Neuronal stem cell (in vitro differentiated cells): ENCODE data around the gene TBXA2R.

Experiments
- DNase-seq: peaks from one replicate; pipeline ENCODE4 v3.0.0-alpha.2; 2013; ENCODE audit warnings: low spot score
- H2AFZ ChIP-seq: one replicate; pipeline ENCODE4 v1.6.1; 2013; ENCODE audit warnings: mild to moderate bottlenecking, low read length, inconsistent platforms
- H2AK5ac ChIP-seq: 2 replicates; pipeline ENCODE4 v1.6.1; 2013; ENCODE audit warnings: low read depth, mild to moderate bottlenecking, inconsistent platforms, low read length, moderate library complexity, mixed read lengths
- H2BK120ac ChIP-seq: 2 replicates; pipeline ENCODE4 v1.6.1; 2013; ENCODE audit warnings: low read depth, mild to moderate bottlenecking, inconsistent platforms, low read length, moderate library complexity, mixed read lengths
- H2BK12ac ChIP-seq: one replicate; pipeline ENCODE4 v1.6.1; 2013; ENCODE audit warnings: low read length, inconsistent platforms
- H2BK15ac ChIP-seq: 2 replicates; pipeline ENCODE4 v1.6.1; 2013; ENCODE audit warnings: mild to moderate bottlenecking, low read length, inconsistent platforms, mixed read lengths
- H2BK5ac ChIP-seq: one replicate; pipeline ENCODE4 v1.6.1; 2013; ENCODE audit warnings: inconsistent platforms, mild to moderate bottlenecking, low read length, moderate library complexity
- H3K14ac ChIP-seq: one replicate; pipeline ENCODE4 v1.6.1; 2013; ENCODE audit warnings: low read length, inconsistent platforms
- H3K18ac ChIP-seq: 2 replicates; pipeline ENCODE4 v1.6.1; 2013; ENCODE audit warnings: low read length, inconsistent platforms
- H3K23ac ChIP-seq: 2 replicates; pipeline ENCODE4 v1.6.1; 2013; ENCODE audit warnings: low read depth, mild to moderate bottlenecking, mixed read lengths, low read length, inconsistent platforms; ENCODE audit not compliant: poor library complexity
- H3K27ac ChIP-seq: replicated peaks from 3 replicates; pipeline ENCODE4 v1.5.1; 2013; ENCODE audit warnings: low read length, inconsistent platforms
- H3K27me3 ChIP-seq, 3 experiments: 2 replicates each; pipeline ENCODE4 v1.6.1; 2013; ENCODE audit warnings: low read length in 3 of 3, mild to moderate bottlenecking in 2 of 3, inconsistent platforms in 1 of 3, low read depth in 1 of 3, mixed read lengths in 1 of 3, moderate library complexity in 1 of 3; ENCODE audit not compliant: control insufficient read depth in 3 of 3, insufficient read depth in 3 of 3
- H3K36me3 ChIP-seq, 2 donors: replicated peaks in 1 of 2; 2 replicates each; pipeline ENCODE4 v1.6.1; 2013; ENCODE audit warnings: low read length in 2 of 2; ENCODE audit not compliant: control insufficient read depth in 2 of 2, insufficient read depth in 2 of 2
- H3K4ac ChIP-seq: 2 replicates; pipeline ENCODE4 v1.6.1; 2013; ENCODE audit warnings: inconsistent platforms, mild to moderate bottlenecking, low read length, moderate library complexity
- H3K4me1 ChIP-seq, 2 donors: 1 replicate in 1 of 2; 2 replicates in 1 of 2; pipeline ENCODE4 v1.6.1; 2013; ENCODE audit warnings: low read length in 2 of 2, low read depth in 1 of 2; ENCODE audit not compliant: control insufficient read depth in 2 of 2, insufficient read depth in 1 of 2
- H3K4me2 ChIP-seq: one replicate; pipeline ENCODE4 v1.6.1; 2013; ENCODE audit warnings: mild to moderate bottlenecking, low read length, inconsistent platforms; ENCODE audit not compliant: insufficient read depth, poor library complexity, severe bottlenecking
- H3K4me3 ChIP-seq, 2 donors: 2 replicates each; pipeline ENCODE4 v1.5.1; 2013; ENCODE audit warnings: low read length in 2 of 2, mild to moderate bottlenecking in 2 of 2, inconsistent platforms in 1 of 2, moderate library complexity in 1 of 2
- H3K79me1 ChIP-seq: one replicate; pipeline ENCODE4 v1.6.1; 2013; ENCODE audit warnings: low read depth, mild to moderate bottlenecking, inconsistent platforms, low read length, moderate library complexity
- H3K9ac ChIP-seq: one replicate; pipeline ENCODE4 v1.6.1; 2013; ENCODE audit warnings: mild to moderate bottlenecking, low read depth, low read length, inconsistent platforms; ENCODE audit not compliant: poor library complexity
- H3K9me3 ChIP-seq, 2 donors: replicated peaks in 1 of 2; 2 replicates each; pipeline versions ENCODE3 to v1.6.1; 2013; ENCODE audit warnings: low read length in 2 of 2, mild to moderate bottlenecking in 2 of 2, inconsistent platforms in 1 of 2, low read depth in 1 of 2, mixed read lengths in 1 of 2, moderate library complexity in 1 of 2; ENCODE audit not compliant: control insufficient read depth in 2 of 2, insufficient read depth in 1 of 2
- H4K8ac ChIP-seq: one replicate; pipeline ENCODE4 v1.6.1; 2013; ENCODE audit warnings: low read depth, mild to moderate bottlenecking, inconsistent platforms, low read length, moderate library complexity
- H4K91ac ChIP-seq: one replicate; pipeline ENCODE4 v1.6.1; 2013; ENCODE audit warnings: low read length, low read depth, mild to moderate bottlenecking, inconsistent platforms; ENCODE audit not compliant: poor library complexity
- WGBS, 2 donors: extraction: QIAGEN DNeasy Blood & Tissue Kit; methylation state at CpG; one replicate each; pipeline ENCODE4 v1.1.7; 2013; ENCODE audit warnings: missing lambda C conversion rate in 2 of 2, mixed read lengths in 1 of 2; ENCODE audit not compliant: insufficient read length in 2 of 2, insufficient replicate concordance in 1 of 2; ENCODE audit errors: extremely low coverage in 2 of 2; 5-methylcytosine and 5-hydroxymethylcytosine counted together

Gene TBXA2R

GRCh38 chr19:3620817-3621547 is 14.3 kb upstream of the TBXA2R start:
- H3K18ac ChIP-seq = no peak overlapping the region
- no peak overlapping the region for H4K8ac ChIP-seq
- no peak overlapping the region for H2AK5ac ChIP-seq
- no CpG with 5 or more reads among the region's 24 CpGs for WGBS, 2 donors
- no peak overlapping the region for H3K23ac ChIP-seq
- H3K27ac ChIP-seq = no peak overlapping the region
- H3K79me1 ChIP-seq = peaks cover 14% of the 10 kb centered on the region
- no peak overlapping the region for H2BK5ac ChIP-seq
- no peak overlapping the region for H3K4me3 ChIP-seq
- no peaks in the 10 kb centered on the region for H3K9me3 ChIP-seq
- no peak overlapping the region for H2BK15ac ChIP-seq
- H2BK120ac ChIP-seq = no peak overlapping the region
- no peak overlapping the region for H4K91ac ChIP-seq
- H3K14ac ChIP-seq = no peak overlapping the region
- DNase-seq = no peak
- H3K4ac ChIP-seq = no peak overlapping the region
- peaks cover 0 to 48% of the 10 kb centered on the region in 2 donors for H3K36me3 ChIP-seq
- H3K27me3 ChIP-seq = no peaks in the 10 kb centered on the region
- H3K4me1 ChIP-seq = peaks cover 2 to 5% of the 10 kb centered on the region in 2 donors
- no peak overlapping the region for H2AFZ ChIP-seq
- no peak overlapping the region for H3K4me2 ChIP-seq
- H3K9ac ChIP-seq = no peak overlapping the region
- no peak overlapping the region for H2BK12ac ChIP-seq

- Histone ChIP-seq H3K79me1 (peaks cover 8% of the 10 kb centered on the region), H3K18ac (no peak overlapping the region), H3K27ac (no peak overlapping the region), H3K9me3 (no peaks in the 10 kb centered on the region), H3K27me3 (no peaks in the 10 kb centered on the region), H3K4me1 (no peaks in the 10 kb centered on the region), H4K91ac (no peak overlapping the region), H2AFZ (no peak overlapping the region), H3K14ac (no peak overlapping the region), H4K8ac (no peak overlapping the region), H2BK15ac (no peak overlapping the region), H3K4ac (no peak overlapping the region), H2BK120ac (no peak overlapping the region), H2AK5ac (no peak overlapping the region), H3K4me2 (no peak overlapping the region), H2BK5ac (no peak overlapping the region), H3K23ac (no peak overlapping the region), H3K4me3 (no peak overlapping the region), H3K36me3 (peaks cover 3 to 51% of the 10 kb centered on the region in 2 donors), H3K9ac (no peak overlapping the region), H2BK12ac (no peak overlapping the region)
- no CpG with 5 or more reads among the region's 19 CpGs for WGBS, 2 donors
- no peak for DNase-seq
These were observed 13.6 kb upstream of the TBXA2R start for GRCh38 chr19:3620145-3620816.

GRCh38 chr19:3619631-3620012 is 12.9 kb upstream of the TBXA2R start:
- H3K18ac ChIP-seq = no peak overlapping the region
- WGBS, 2 donors = no CpG with 5 or more reads among the region's 17 CpGs
- no peak overlapping the region for H2BK120ac ChIP-seq
- no peak for DNase-seq
- no peak overlapping the region for H3K4me3 ChIP-seq
- no peak overlapping the region for H3K27ac ChIP-seq
- H3K36me3 ChIP-seq = peaks cover 6 to 51% of the 10 kb centered on the region in 2 donors
- H3K27me3 ChIP-seq = no peaks in the 10 kb centered on the region
- no peak overlapping the region for H3K14ac ChIP-seq
- H2AK5ac ChIP-seq = no peak overlapping the region
- peaks cover 10% of the 10 kb centered on the region for H3K79me1 ChIP-seq
- no peak overlapping the region for H3K4me2 ChIP-seq
- no peak overlapping the region for H4K91ac ChIP-seq
- H4K8ac ChIP-seq = no peak overlapping the region
- H3K4me1 ChIP-seq = no peaks in the 10 kb centered on the region
- no peak overlapping the region for H2BK15ac ChIP-seq
- no peaks in the 10 kb centered on the region for H3K9me3 ChIP-seq
- no peak overlapping the region for H3K23ac ChIP-seq
- H2BK12ac ChIP-seq = no peak overlapping the region
- no peak overlapping the region for H2BK5ac ChIP-seq
- H3K9ac ChIP-seq = peak overlapping the region; percentile 21
- no peak overlapping the region for H2AFZ ChIP-seq
- H3K4ac ChIP-seq = no peak overlapping the region

GRCh38 chr19:3618811-3619630 is 12.3 kb upstream of the TBXA2R start:
- no peak overlapping the region for H3K4ac ChIP-seq
- no peak overlapping the region for H2BK5ac ChIP-seq
- H4K91ac ChIP-seq = no peak overlapping the region
- no peaks in the 10 kb centered on the region for H3K27me3 ChIP-seq
- no CpG with 5 or more reads among the region's 31 CpGs for whole genome bisulfite sequencing, 2 donors
- no peak overlapping the region for H3K18ac ChIP-seq
- no peak overlapping the region for H3K27ac ChIP-seq
- peak overlapping the region; percentile 32 for H2AK5ac ChIP-seq
- H4K8ac ChIP-seq = peak overlapping the region; percentile 82
- H3K4me2 ChIP-seq = no peak overlapping the region
- H2BK15ac ChIP-seq = peak overlapping the region; percentile 26
- H3K79me1 ChIP-seq = peaks cover 10% of the 10 kb centered on the region
- peak overlapping the region; percentile 21 for H3K9ac ChIP-seq
- H3K4me1 ChIP-seq = no peaks in the 10 kb centered on the region
- H3K36me3 ChIP-seq = peaks cover 6 to 51% of the 10 kb centered on the region in 2 donors
- H3K23ac ChIP-seq = peak overlapping the region; percentile 80
- H3K9me3 ChIP-seq = no peaks in the 10 kb centered on the region
- no peak overlapping the region for H3K14ac ChIP-seq
- no peak for DNase-seq
- H2BK12ac ChIP-seq = peak overlapping the region; percentile 73
- no peak overlapping the region for H2BK120ac ChIP-seq
- H3K4me3 ChIP-seq = peak overlapping the region in 1 of 2 donors; percentile 61
- no peak overlapping the region for H2AFZ ChIP-seq
